NCI-H774 (cell line): ENCODE results near the gene MLLT1.

Experiments
- DNase-seq: peaks from one replicate; lab custom pipeline; 2025; lab: John Stamatoyannopoulos, UW

The MLLT1 gene

GRCh38 chr19:6221878-6222746 lies 57.7 kb downstream of the MLLT1 start:
- DNase-seq = no peak

GRCh38 chr19:6221220-6221877 lies 58.4 kb downstream of the MLLT1 start:
- no peak for DNase-seq

GRCh38 chr19:6220385-6221191 lies 59.2 kb downstream of the MLLT1 start:
- DNase-seq = no peak

GRCh38 chr19:6219586-6220290 lies 60.0 kb downstream of the MLLT1 start:
- DNase-seq = no peak

- no peak for DNase-seq
Observed at GRCh38 chr19:6219147-6219525, 60.6 kb downstream of the MLLT1 start.

- peak; percentile 19 for DNase-seq
Observed at GRCh38 chr19:6218491-6219146, 61.2 kb downstream of the MLLT1 start.

- no peak for DNase-seq
Observed at GRCh38 chr19:6217752-6218334, 61.9 kb downstream of the MLLT1 start.

- no peak for DNase-seq
Observed at GRCh38 chr19:6216996-6217751, 62.6 kb downstream of the MLLT1 start.

- DNase-seq = no peak
Observed at GRCh38 chr19:6216236-6216995, 63.4 kb downstream of the MLLT1 start.

- no peak for DNase-seq
Observed at GRCh38 chr19:6215701-6216235, 64.0 kb downstream of the MLLT1 start.

- DNase-seq = no peak
Observed at GRCh38 chr19:6214881-6215541, 64.8 kb downstream of the MLLT1 start.

- no peak for DNase-seq
Observed at GRCh38 chr19:6213696-6214641, 65.8 kb downstream of the MLLT1 start.

- no peak for DNase-seq
Observed at GRCh38 chr19:6213266-6213595, 66.5 kb downstream of the MLLT1 start.

GRCh38 chr19:6212403-6213265 lies 67.1 kb downstream of the MLLT1 start:
- DNase-seq = no peak

- no peak for DNase-seq
Observed at GRCh38 chr19:6211632-6212402, 68.0 kb downstream of the MLLT1 start.
